ENCODE measurements around the gene BRCC3. TPM values are rescaled to one million over a fixed set of nuclear protein-coding genes. Genes with fewer than 3 reads are reported as not detected.

Gene BRCC3
- total RNA-seq, 1 experiment from 2014 or later = 21.3 TPM

- no peak for TF ChIP-seq ATF3 (IDR thresholded peaks at IDR 0.05)
- TF ChIP-seq YY1 (IDR thresholded peaks at IDR 0.05; ENCODE audit: extremely low read depth, insufficient replicate concordance, low read depth, low read length) = no peak
- no peak for TF ChIP-seq JUND (IDR thresholded peaks at IDR 0.05)
- no peak for TF ChIP-seq CEBPB (IDR thresholded peaks at IDR 0.05; ENCODE audit: low read depth)
- TF ChIP-seq POLR2A (IDR thresholded peaks at IDR 0.05; ENCODE audit: borderline replicate concordance, extremely low read depth, insufficient read depth, insufficient read length) = no peak
- no peak for TF ChIP-seq POLR2AphosphoS5 (IDR thresholded peaks at IDR 0.05; ENCODE audit: low read depth, low read length)
- TF ChIP-seq FOSL1 (IDR thresholded peaks at IDR 0.05; ENCODE audit: low read depth) = no peak
- TF ChIP-seq RAD21 (IDR thresholded peaks at IDR 0.05; ENCODE audit: low read depth) = no peak
- no peak for TF ChIP-seq SIN3A (IDR thresholded peaks at IDR 0.05; ENCODE audit: low read depth)
- no peak for TF ChIP-seq CTCF (IDR thresholded peaks at IDR 0.05 in 2 of 3, conservative IDR thresholded peaks at IDR 0.05 in 1 of 3; ENCODE audit: borderline replicate concordance in 1 of 3, insufficient read depth in 1 of 3, low read depth in 2 of 3, low read length in 2 of 3)
- TF ChIP-seq ZFX (IDR thresholded peaks at IDR 0.05) = no peak
These were observed 56.2 kb downstream of the BRCC3 start (continued) for GRCh38 chrX:155127465-155127864.

- no peak overlapping the region for H3K4me2 ChIP-seq (ENCODE audit: low read length)
- CTCF ChIA-PET = no interaction called here
- no peak overlapping the region for H3K27ac ChIP-seq (ENCODE audit: low read depth, low read length)
- no peaks in the 10 kb centered on the region for H3K4me1 ChIP-seq (ENCODE audit: control insufficient read depth in 1 of 2, insufficient read depth in 2 of 2, low read length in 2 of 2)
- H2AFZ ChIP-seq (ENCODE audit: low read depth, low read length, poor library complexity, severe bottlenecking) = no peak overlapping the region
- no peaks in the 10 kb centered on the region for H3K79me2 ChIP-seq (ENCODE audit: insufficient read depth, low read length)
- DNase-seq (ENCODE audit: low read depth, low spot score) (no peak), ATAC-seq (no peak)
- RAD21 ChIA-PET (ENCODE audit: low non-redundant PET in 1 of 2, low total read pairs in 2 of 2, uncharacterized antibody in 2 of 2, unreplicated experiment in 2 of 2) = no interaction called here
- no peaks in the 10 kb centered on the region; a peak in 1 of 4 replicates for H3K36me3 ChIP-seq (ENCODE audit: control insufficient read depth in 1 of 2, insufficient read depth in 2 of 2, low read length in 2 of 2)
- no peak overlapping the region for H3K9ac ChIP-seq (ENCODE audit: low read length)
- H3K4me3 ChIP-seq (replicated peaks in 1 of 2; ENCODE audit: low read depth in 1 of 2, low read length in 2 of 2) = no peak overlapping the region
- H3K9me3 ChIP-seq (ENCODE audit: control insufficient read depth in 1 of 2, insufficient read depth in 1 of 2, low read depth in 1 of 2, low read length in 2 of 2) = no peaks in the 10 kb centered on the region
- H3K27me3 ChIP-seq (ENCODE audit: insufficient read depth, low read length) = no peaks in the 10 kb centered on the region
- TF ChIP-seq EZH2phosphoT487 (IDR thresholded peaks at IDR 0.05; ENCODE audit: borderline replicate concordance) = no peak
- TF ChIP-seq CTCF (IDR thresholded peaks at IDR 0.05 in 2 of 3, conservative IDR thresholded peaks at IDR 0.05 in 1 of 3; ENCODE audit: borderline replicate concordance in 1 of 3, insufficient read depth in 1 of 3, low read depth in 2 of 3, low read length in 2 of 3) = no peak
- no peak for TF ChIP-seq YY1 (IDR thresholded peaks at IDR 0.05; ENCODE audit: extremely low read depth, insufficient replicate concordance, low read depth, low read length)
- no peak for TF ChIP-seq EGR1 (IDR thresholded peaks at IDR 0.05; ENCODE audit: low read depth)
- TF ChIP-seq ZBTB33 (IDR thresholded peaks at IDR 0.05; ENCODE audit: extremely low read depth, insufficient replicate concordance, low read length) = no peak
- no peak for TF ChIP-seq ZFX (IDR thresholded peaks at IDR 0.05)
- no peak for TF ChIP-seq CEBPB (IDR thresholded peaks at IDR 0.05; ENCODE audit: low read depth)
- TF ChIP-seq MAX (IDR thresholded peaks at IDR 0.05) = no peak
- no peak for TF ChIP-seq TCF7L2 (IDR thresholded peaks at IDR 0.05; ENCODE audit: borderline replicate concordance, extremely low read depth, insufficient read depth, insufficient read length)
- no peak for TF ChIP-seq JUND (IDR thresholded peaks at IDR 0.05)
- no peak for TF ChIP-seq POLR2A (IDR thresholded peaks at IDR 0.05; ENCODE audit: borderline replicate concordance, extremely low read depth, insufficient read depth, insufficient read length)
- no TSS peak for BruUV-seq (replicated peaks)
- POLR2A ChIA-PET = no interaction called here
- intact Hi-C loops (cut with micrococcal nuclease) = no loop called here
- H3K9me2 ChIP-seq (ENCODE audit: insufficient read depth) = no peaks in the 10 kb centered on the region
- H4K20me1 ChIP-seq (ENCODE audit: insufficient read depth) = no peaks in the 10 kb centered on the region
These were observed 56.6 kb downstream of the BRCC3 start for GRCh38 chrX:155127940-155128339.
